OCI-LY7 (cell line): ENCODE measurements around the gene KLHL22. TPM values are rescaled to one million over a fixed set of nuclear protein-coding genes. Genes with fewer than 3 reads are reported as not detected.

Experiments used
- BruUV-seq: library from RNA; stranded (reverse); fragments of 400-500 nt; replicated peaks from 2 replicates; lab custom pipeline; 2021; lab: Mats Ljungman, UMichigan
- CTCF ChIA-PET: fragments of 300-600 bp; sonication (Branson Sonifier 250); formaldehyde crosslinking; loops from one replicate; lab custom pipeline; 2022; ENCODE audit warnings: antibody characterized with exemption; ENCODE audit not compliant: unreplicated experiment; lab: Charles Lee
- POLR2A ChIA-PET: fragments of 300-600 bp; sonication (Branson Sonifier 250); formaldehyde crosslinking; loops from one replicate; lab custom pipeline; 2022; ENCODE audit warnings: antibody characterized with exemption; lab: Charles Lee
- DNase-seq: peaks from one replicate; pipeline ENCODE4 v3.0.0-alpha.2; 2015; ENCODE audit warnings: low spot score
- H2AFZ ChIP-seq: fragments of 200-600 bp; sonication (generic), shearing (Covaris generic); 2 replicates; pipeline ENCODE4 v1.6.1; 2014; ENCODE audit warnings: mild to moderate bottlenecking, antibody characterized with exemption, low read length, moderate library complexity
- H3K27ac ChIP-seq: fragments of 200-600 bp; sonication (generic); 2 replicates; pipeline ENCODE4 v1.5.1; 2014; ENCODE audit warnings: mixed run types, low read depth, mild to moderate bottlenecking, moderate library complexity, low read length, inconsistent platforms; ENCODE audit not compliant: poor library complexity, severe bottlenecking
- H3K36me3 ChIP-seq: fragments of 200-600 bp; sonication (generic); 2 replicates; pipeline ENCODE4 v1.6.1; 2014; ENCODE audit warnings: mild to moderate bottlenecking, antibody characterized with exemption, low read length, moderate library complexity, mixed read lengths; ENCODE audit not compliant: insufficient read depth
- H3K4me1 ChIP-seq: fragments of 200-600 bp; sonication (generic); 2 replicates; pipeline ENCODE4 v1.5.1; 2014; ENCODE audit warnings: mild to moderate bottlenecking, low read length; ENCODE audit not compliant: insufficient read depth, poor library complexity, severe bottlenecking
- H3K4me2 ChIP-seq: fragments of 200-600 bp; sonication (generic); 2 replicates; pipeline ENCODE4 v1.6.1; 2014; ENCODE audit warnings: mild to moderate bottlenecking, low read length
- H3K4me3 ChIP-seq: fragments of 200-600 bp; sonication (generic); 2 replicates; pipeline ENCODE4 v1.5.1; 2014; ENCODE audit warnings: mild to moderate bottlenecking, low read depth, low read length; ENCODE audit not compliant: poor library complexity, severe bottlenecking
- H3K79me2 ChIP-seq: fragments of 200-600 bp; sonication (generic); 2 replicates; pipeline ENCODE4 v1.6.1; 2016; ENCODE audit warnings: low read depth, mild to moderate bottlenecking, low read length, moderate library complexity, mixed read lengths; ENCODE audit not compliant: insufficient read depth
- H3K9me2 ChIP-seq: fragments of 200-600 bp; sonication (generic); 2 replicates; pipeline ENCODE4 v1.6.1; 2016; ENCODE audit warnings: mild to moderate bottlenecking, low read length, mixed read lengths; ENCODE audit not compliant: insufficient read depth
- H3K9me3 ChIP-seq: fragments of 200-600 bp; sonication (generic); 2 replicates; pipeline ENCODE4 v1.6.1; 2014; ENCODE audit warnings: mild to moderate bottlenecking, mixed run types, low read length, mixed read lengths
- H4K20me1 ChIP-seq: fragments of 200-600 bp; sonication (generic); 2 replicates; pipeline ENCODE4 v1.6.1; 2014; ENCODE audit warnings: mild to moderate bottlenecking, antibody characterized with exemption, low read length, moderate library complexity, mixed read lengths; ENCODE audit not compliant: insufficient read depth
- EZH2phosphoT487 ChIP-seq: fragments of 200-600 bp; sonication (generic); IDR thresholded peaks from 2 replicates; pipeline ENCODE4 v1.6.1; 2018; ENCODE audit warnings: low read depth, borderline replicate concordance, mild to moderate bottlenecking, mixed run types, antibody characterized with exemption, low read length, moderate library complexity, mixed read lengths
- intact Hi-C: fragments of 100-400 bp; cut with micrococcal nuclease; formaldehyde crosslinking; loops from one replicate; pipeline ENCODE4 v1.10.0; 2022; ENCODE audit not compliant: unreplicated experiment
- total RNA-seq, 2 experiments: library from RNA; depleted of rRNA in 1 of 2; stranded (reverse); fragments of >200 nt in 1 of 2; shearing (Covaris generic) in 1 of 2; gene quantifications; 2 replicates each; pipeline ENCODE4 v1.2.3, GENCODE V29; 2014 to 2022
- TF ChIP-seq, protein P1 (sequence below): fragments of 200-600 bp; sonication (generic); conservative IDR thresholded peaks from 2 replicates; pipeline ENCODE4 v1.5.1; 2014; ENCODE audit warnings: mild to moderate bottlenecking, antibody characterized with exemption, low read length, moderate library complexity, mixed read lengths

The KLHL22 gene
- total RNA-seq, 2 experiments from 2014 or later = 14.8 to 38.1 TPM

DNA sequence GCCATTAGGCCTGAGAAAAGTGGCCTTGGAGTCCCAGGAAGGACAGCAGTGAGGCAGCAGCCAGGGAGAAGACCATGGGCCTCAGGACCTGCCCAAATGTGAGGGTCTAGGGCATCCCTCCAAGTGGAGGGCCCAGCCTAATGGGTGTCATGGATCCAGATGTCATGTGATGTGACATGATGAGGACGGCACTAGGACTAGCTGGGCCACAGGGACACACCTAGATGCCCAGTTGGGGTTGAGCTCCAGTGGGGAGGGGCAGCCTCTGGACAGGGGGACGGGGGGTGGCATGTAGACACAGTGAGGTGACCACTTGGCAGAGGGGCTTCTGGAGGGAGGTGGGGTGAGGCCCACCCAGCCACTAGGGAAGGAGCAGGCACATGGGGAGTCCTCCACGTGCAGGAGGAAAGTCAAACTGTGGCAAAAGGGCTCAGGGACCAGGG, 63.3 kb downstream of the KLHL22 start:
- no TSS peak for BruUV-seq
- H3K36me3 ChIP-seq = no peaks in the 10 kb centered on the region
- H4K20me1 ChIP-seq = no peaks in the 10 kb centered on the region
- no peaks in the 10 kb centered on the region for H3K9me2 ChIP-seq
- H3K4me3 ChIP-seq = no peak overlapping the region
- no peak for TF ChIP-seq EZH2phosphoT487
- TF ChIP-seq, protein P1, sequence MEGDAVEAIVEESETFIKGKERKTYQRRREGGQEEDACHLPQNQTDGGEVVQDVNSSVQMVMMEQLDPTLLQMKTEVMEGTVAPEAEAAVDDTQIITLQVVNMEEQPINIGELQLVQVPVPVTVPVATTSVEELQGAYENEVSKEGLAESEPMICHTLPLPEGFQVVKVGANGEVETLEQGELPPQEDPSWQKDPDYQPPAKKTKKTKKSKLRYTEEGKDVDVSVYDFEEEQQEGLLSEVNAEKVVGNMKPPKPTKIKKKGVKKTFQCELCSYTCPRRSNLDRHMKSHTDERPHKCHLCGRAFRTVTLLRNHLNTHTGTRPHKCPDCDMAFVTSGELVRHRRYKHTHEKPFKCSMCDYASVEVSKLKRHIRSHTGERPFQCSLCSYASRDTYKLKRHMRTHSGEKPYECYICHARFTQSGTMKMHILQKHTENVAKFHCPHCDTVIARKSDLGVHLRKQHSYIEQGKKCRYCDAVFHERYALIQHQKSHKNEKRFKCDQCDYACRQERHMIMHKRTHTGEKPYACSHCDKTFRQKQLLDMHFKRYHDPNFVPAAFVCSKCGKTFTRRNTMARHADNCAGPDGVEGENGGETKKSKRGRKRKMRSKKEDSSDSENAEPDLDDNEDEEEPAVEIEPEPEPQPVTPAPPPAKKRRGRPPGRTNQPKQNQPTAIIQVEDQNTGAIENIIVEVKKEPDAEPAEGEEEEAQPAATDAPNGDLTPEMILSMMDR = no peak
- POLR2A ChIA-PET = interaction anchor here (0.6 kb wide), 1 partner anchor 66 kb away, joined by 3 read pairs; no protein-coding TSS in a partner anchor
- H2AFZ ChIP-seq = no peak overlapping the region
- no peaks in the 10 kb centered on the region for H3K79me2 ChIP-seq
- no peak overlapping the region for H3K27ac ChIP-seq
- no peak overlapping the region for H3K4me2 ChIP-seq
- DNase-seq = no peak
- intact Hi-C loops = no loop called here
- no peaks in the 10 kb centered on the region for H3K9me3 ChIP-seq
- H3K4me1 ChIP-seq = peaks cover 4% of the 10 kb centered on the region
- CTCF ChIA-PET = no interaction called here

- Histone ChIP-seq H3K36me3 (no peaks in the 10 kb centered on the region), H3K9me2 (no peaks in the 10 kb centered on the region), H3K4me1 (peaks cover 4% of the 10 kb centered on the region), H3K4me3 (no peak overlapping the region), H3K27ac (no peak overlapping the region), H4K20me1 (no peaks in the 10 kb centered on the region), H3K79me2 (no peaks in the 10 kb centered on the region), H2AFZ (no peak overlapping the region), H3K4me2 (no peak overlapping the region), H3K9me3 (no peaks in the 10 kb centered on the region)
- DNase-seq = no peak
- ChIA-PET POLR2A (interaction anchor here (0.6 kb wide), 1 partner anchor 67 kb away, joined by 3 read pairs; no protein-coding TSS in a partner anchor), CTCF (no interaction called here)
- TF ChIP-seq, protein P1 = no peak
- no peak for TF ChIP-seq EZH2phosphoT487
- no TSS peak for BruUV-seq
- intact Hi-C loops = no loop called here
Observed at GRCh38 chr22:20431511-20432192, 63.9 kb downstream of the KLHL22 start.
